ENCODE results near the gene PRKAG2.

The PRKAG2 gene

GRCh38 chr7:151905766-151906165 is 28.9 kb upstream of the PRKAG2 start:
- no peak for TF ChIP-seq CTCF (IDR thresholded peaks at IDR 0.05)
- peak; percentile 9 for DNase-seq (ENCODE audit: low spot score)
- Histone ChIP-seq H3K4me3 (no peak overlapping the region), H3K27ac (no peak overlapping the region)

- H3K4me3 ChIP-seq = no peak overlapping the region
- H3K27ac ChIP-seq = no peak overlapping the region
- peak; percentile 31 for DNase-seq (ENCODE audit: low spot score)
- no peak for TF ChIP-seq CTCF (IDR thresholded peaks at IDR 0.05)
Observed at GRCh38 chr7:151905353-151905752, 28.4 kb upstream of the PRKAG2 start.

GRCh38 chr7:151904270-151904669 is 27.4 kb upstream of the PRKAG2 start:
- H3K4me3 ChIP-seq = no peak overlapping the region
- no peak overlapping the region for H3K27ac ChIP-seq
- DNase-seq (ENCODE audit: low spot score) = peak; percentile 49
- TF ChIP-seq CTCF (IDR thresholded peaks at IDR 0.05) = no peak

- no peak overlapping the region for H3K27ac ChIP-seq
- no peak for TF ChIP-seq CTCF (IDR thresholded peaks at IDR 0.05)
- DNase-seq (ENCODE audit: low spot score) = peak; percentile 22
- no peak overlapping the region for H3K4me3 ChIP-seq
Observed at GRCh38 chr7:151903249-151904032, 26.5 kb upstream of the PRKAG2 start.

- TF ChIP-seq CTCF (IDR thresholded peaks at IDR 0.05) = no peak
- DNase-seq (ENCODE audit: low spot score) = peak; percentile 49
- Histone ChIP-seq H3K4me3 (no peak overlapping the region), H3K27ac (no peak overlapping the region)
Observed at GRCh38 chr7:151902311-151902710, 25.4 kb upstream of the PRKAG2 start.

DNA sequence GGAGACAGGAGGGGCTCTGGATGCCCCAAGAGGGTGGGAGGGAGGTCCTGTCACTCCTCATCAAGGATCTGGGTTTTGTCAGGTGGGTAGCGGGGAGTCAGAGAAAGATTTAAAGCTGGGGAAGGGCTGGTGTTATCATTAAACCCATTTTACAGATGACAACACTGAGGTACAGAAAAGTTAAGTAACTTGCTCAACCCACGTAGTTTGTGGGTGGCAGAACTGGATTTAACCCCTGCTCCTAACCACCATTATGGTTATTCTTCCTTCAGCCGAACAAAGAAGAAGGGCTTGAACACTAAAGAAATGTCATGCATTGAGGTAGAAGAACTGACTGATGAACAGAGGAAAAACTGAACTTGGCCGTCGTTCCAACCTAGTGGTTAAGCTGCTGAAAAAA is 24.9 kb upstream of the PRKAG2 start:
- DNase-seq (ENCODE audit: low spot score) = no peak
- no peak for TF ChIP-seq CTCF (IDR thresholded peaks at IDR 0.05)
- H3K4me3 ChIP-seq = no peak overlapping the region
- no peak overlapping the region for H3K27ac ChIP-seq

DNA sequence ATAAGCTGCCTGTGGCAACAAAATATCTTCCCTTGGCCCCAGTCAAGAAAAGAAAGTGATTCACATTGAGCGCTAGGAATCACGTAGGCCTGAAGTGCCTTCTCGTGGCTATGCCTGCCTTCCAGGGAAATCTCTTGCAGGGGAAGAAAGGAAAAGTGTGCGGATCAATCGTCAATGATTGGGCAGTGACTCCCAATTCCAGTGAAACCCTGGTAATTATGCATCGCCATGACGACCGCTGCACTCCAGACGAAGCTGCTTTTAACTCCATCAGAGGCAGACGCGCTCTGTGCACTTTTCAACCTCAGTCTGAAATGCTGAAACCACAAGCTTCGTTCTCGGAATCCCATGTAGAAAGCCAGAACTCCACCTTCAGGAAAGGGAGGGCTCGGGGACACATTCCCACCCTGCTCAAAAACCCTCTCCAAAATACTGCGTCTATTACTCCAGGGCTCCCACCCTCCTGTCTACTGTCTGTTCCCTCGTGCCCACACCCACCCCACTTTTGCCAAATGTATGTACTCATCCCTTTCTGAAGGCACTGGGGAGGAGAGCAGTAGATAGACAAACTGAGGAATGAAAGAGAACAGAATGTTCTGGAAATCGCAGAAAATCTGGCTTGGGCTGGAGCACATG is 24.2 kb upstream of the PRKAG2 start:
- DNase-seq (ENCODE audit: low spot score) = peak; percentile 62
- Histone ChIP-seq H3K4me3 (no peak overlapping the region), H3K27ac (peak overlapping the region in 1 of 2 donors; percentile 7)
- TF ChIP-seq CTCF (IDR thresholded peaks at IDR 0.05) = no peak

Data from coronary artery (tissue), 2 donors.